ENCODE results near the gene PPA2. TPM values are rescaled to one million over a fixed set of nuclear protein-coding genes. Genes with fewer than 3 reads are reported as not detected.

Gene PPA2
- total RNA-seq, 1 donor from 2014 or later = 83.7 TPM

DNA sequence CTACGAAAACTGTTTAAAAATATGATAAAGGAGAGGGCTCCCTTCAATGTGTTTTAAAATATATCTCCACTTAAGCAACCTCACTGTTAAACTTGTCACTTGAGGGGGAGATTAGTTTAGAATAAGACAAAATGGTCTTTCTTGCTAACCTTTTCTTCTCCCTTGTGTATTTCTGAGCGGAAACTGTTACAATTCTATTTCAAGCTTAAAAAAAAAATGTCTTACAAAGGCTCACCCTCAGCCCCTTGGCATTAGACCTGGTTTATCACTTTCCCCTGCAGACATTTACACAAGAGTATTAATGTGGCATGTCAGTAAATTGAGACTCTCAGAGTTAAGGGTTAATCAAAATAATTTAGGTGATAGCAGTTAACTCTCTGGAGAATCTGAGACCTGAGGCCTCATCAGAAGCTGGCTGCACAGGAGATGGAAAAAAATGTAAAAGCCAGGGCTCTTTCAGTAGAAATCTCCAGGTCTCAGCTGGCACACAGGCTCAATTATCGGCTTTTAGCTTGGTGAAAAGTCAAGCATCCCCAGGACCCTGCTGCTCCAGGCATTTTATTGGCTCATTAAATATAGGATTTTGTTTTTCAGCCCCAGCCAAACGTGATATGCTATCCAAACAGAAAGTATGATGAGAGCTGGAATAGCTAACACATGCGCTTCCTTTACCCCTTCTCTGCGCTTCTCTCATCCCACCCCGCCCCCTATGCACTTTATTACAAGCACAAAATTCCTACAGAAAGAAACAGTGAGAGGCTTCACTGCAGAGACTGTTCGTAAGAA lies 130.5 kb downstream of the PPA2 start:
- no peak for TF ChIP-seq CTCF (IDR thresholded peaks at IDR 0.05; ENCODE audit: borderline replicate concordance)
- Histone ChIP-seq H3K36me3 (peaks cover 4% of the 10 kb centered on the region), H3K4me1 (peaks cover 11% of the 10 kb centered on the region), H3K9me3 (replicated peaks) (no peaks in the 10 kb centered on the region), H3K4me3 (no peak overlapping the region), H3K27ac (replicated peaks) (no peak overlapping the region), H3K27me3 (ENCODE audit: low read depth) (no peaks in the 10 kb centered on the region)
- DNase-seq = no peak
- intact Hi-C loops (cut with micrococcal nuclease) = no loop called here

DNA sequence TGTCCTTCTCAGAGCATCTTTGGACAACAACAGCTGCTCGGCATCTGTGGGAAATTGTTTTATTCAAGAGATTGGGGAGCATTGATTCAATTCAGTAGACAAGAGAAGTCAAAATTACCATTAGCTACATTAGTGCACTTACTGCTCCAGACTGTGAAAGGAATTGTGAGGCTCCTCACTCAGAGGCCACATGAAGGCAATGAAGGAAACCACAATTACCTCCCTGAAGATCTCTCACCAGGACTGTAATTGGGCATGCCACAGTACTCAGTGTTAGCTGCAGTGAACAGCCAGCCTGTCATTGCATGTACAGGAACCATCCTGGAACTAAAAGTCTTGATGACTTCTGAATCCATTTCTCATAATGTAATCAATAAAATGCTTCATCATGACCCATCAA lies 144.8 kb downstream of the PPA2 start:
- no peak overlapping the region for H3K4me3 ChIP-seq
- no peak overlapping the region for H3K27ac ChIP-seq (replicated peaks)
- DNase-seq = no peak
- H3K9me3 ChIP-seq (replicated peaks) = no peaks in the 10 kb centered on the region
- no peak for TF ChIP-seq CTCF (IDR thresholded peaks at IDR 0.05; ENCODE audit: borderline replicate concordance)
- no peaks in the 10 kb centered on the region for H3K4me1 ChIP-seq
- no peaks in the 10 kb centered on the region for H3K36me3 ChIP-seq
- no peaks in the 10 kb centered on the region for H3K27me3 ChIP-seq (ENCODE audit: low read depth)
- intact Hi-C loops (cut with micrococcal nuclease) = no loop called here

DNA sequence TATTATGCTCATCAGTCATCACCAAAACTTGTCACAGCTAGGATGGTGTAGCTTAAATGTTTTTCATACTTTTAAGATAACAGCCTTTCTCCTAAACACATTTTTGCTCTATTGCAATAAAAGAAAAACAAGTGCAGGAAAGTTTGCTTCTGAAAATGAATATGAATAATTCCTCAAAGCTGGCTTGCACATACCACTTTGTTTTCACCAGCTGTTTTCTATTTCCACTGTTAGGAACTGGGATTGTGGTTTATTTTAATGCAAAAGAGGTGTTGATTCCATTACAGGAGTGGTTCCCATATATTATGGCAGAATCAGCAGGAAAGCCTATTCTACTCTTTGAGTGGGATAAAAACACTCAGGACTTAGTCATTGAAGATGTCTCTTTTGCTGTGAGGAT lies 145.9 kb downstream of the PPA2 start:
- intact Hi-C loops (cut with micrococcal nuclease) = no loop called here
- no peak for TF ChIP-seq CTCF (IDR thresholded peaks at IDR 0.05; ENCODE audit: borderline replicate concordance)
- Histone ChIP-seq H3K36me3 (no peaks in the 10 kb centered on the region), H3K9me3 (replicated peaks) (no peaks in the 10 kb centered on the region), H3K4me1 (no peaks in the 10 kb centered on the region), H3K27ac (replicated peaks) (no peak overlapping the region), H3K27me3 (ENCODE audit: low read depth) (no peaks in the 10 kb centered on the region), H3K4me3 (no peak overlapping the region)
- DNase-seq = no peak

DNA sequence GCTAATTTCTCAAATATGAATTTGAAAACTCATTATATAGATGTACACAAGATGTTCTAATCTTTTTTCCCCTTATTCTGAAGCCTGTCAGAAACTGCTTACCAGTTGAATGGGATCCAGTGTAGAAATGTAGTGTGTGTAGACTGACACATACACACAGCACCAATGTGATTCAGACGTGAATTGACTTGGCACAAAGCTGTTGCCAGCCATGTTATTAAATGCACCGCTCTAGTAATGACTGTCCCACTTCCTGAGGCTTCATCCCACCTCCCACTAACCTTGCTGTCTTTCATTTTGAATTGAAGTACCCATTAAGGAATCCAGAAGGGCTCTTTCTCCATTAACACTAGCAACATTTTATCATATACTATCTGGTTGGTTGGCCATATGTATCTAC lies 146.6 kb downstream of the PPA2 start:
- no peak for DNase-seq
- intact Hi-C loops (cut with micrococcal nuclease) = no loop called here
- no peak for TF ChIP-seq CTCF (IDR thresholded peaks at IDR 0.05; ENCODE audit: borderline replicate concordance)
- Histone ChIP-seq H3K27me3 (ENCODE audit: low read depth) (no peaks in the 10 kb centered on the region), H3K27ac (replicated peaks) (no peak overlapping the region), H3K9me3 (replicated peaks) (no peaks in the 10 kb centered on the region), H3K4me3 (no peak overlapping the region), H3K4me1 (no peaks in the 10 kb centered on the region), H3K36me3 (no peaks in the 10 kb centered on the region)

Other genes with a start within 250 kb of the PPA2 start
- not detected for gene ARHGEF38, start 78.6 kb upstream of the PPA2 start, total RNA-seq
- 20.6 TPM for gene INTS12, start 234.6 kb upstream of the PPA2 start, total RNA-seq
- gene GSTCD, start 234.7 kb upstream of the PPA2 start, total RNA-seq = 5.9 TPM